Fibroblast of lung (primary cell): ENCODE data around the gene SBSN.

Source experiments
- CTCF ChIP-seq, 2 donors: IDR thresholded peaks in 1 of 2; conservative IDR thresholded peaks in 1 of 2; 1 replicate in 1 of 2; 2 replicates in 1 of 2; pipeline ENCODE4 v1.5.1; 2011 to 2012; ENCODE audit warnings: low read length in 2 of 2, control low read depth in 1 of 2, inconsistent platforms in 1 of 2, low read depth in 1 of 2, mild to moderate bottlenecking in 1 of 2
- EZH2 ChIP-seq: IDR thresholded peaks from 2 replicates; pipeline ENCODE4 v1.5.1; 2012; ENCODE audit warnings: low read length, control low read depth, mild to moderate bottlenecking; ENCODE audit errors: missing control alignments

- no peak for TF ChIP-seq CTCF (conservative IDR thresholded peaks at IDR 0.05 in 1 of 2, IDR thresholded peaks at IDR 0.05 in 1 of 2; ENCODE audit: low read depth in 1 of 2, low read length in 2 of 2)
- TF ChIP-seq EZH2 = no peak
Observed at GRCh38 chr19:35551091-35551810, 23.1 kb upstream of the SBSN start.
